Stimulated activated CD4-positive, alpha-beta T cell treated with anti-CD3 and anti-CD28 coated beads, Interleukin-2, amount 100 ng/mL, for 48 hours (primary cell): ENCODE measurements around the gene PRDM1.

Experiments used
- DNase-seq, 2 donors: peaks; one replicate each; pipeline ENCODE4 v3.0.0-alpha.2; 2020

Gene PRDM1

GRCh38 chr6:106072501-106073090, 13.5 kb upstream of the PRDM1 start:
- no peak for DNase-seq

GRCh38 chr6:106074146-106074545, 12.0 kb upstream of the PRDM1 start:
- no peak for DNase-seq

DNA sequence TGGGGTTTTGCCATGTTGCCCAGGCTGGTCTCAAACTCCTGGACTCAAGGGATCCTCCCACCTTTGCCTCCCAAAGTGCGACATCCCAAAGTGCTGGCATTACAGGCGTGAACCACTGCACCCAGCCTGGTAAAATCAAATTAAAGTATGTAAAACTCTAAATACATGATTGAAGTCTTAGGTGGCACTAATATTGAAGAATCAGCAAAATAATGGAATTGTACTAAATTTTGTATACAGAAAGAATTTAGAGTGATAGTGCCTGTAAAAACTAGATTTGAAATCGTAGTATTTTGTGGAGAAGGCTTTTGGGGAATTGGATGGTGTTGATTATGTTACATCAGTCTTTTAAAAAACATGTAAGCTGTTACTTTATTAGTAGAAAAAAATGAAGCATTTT, 10.0 kb upstream of the PRDM1 start:
- DNase-seq: no peak

DNA sequence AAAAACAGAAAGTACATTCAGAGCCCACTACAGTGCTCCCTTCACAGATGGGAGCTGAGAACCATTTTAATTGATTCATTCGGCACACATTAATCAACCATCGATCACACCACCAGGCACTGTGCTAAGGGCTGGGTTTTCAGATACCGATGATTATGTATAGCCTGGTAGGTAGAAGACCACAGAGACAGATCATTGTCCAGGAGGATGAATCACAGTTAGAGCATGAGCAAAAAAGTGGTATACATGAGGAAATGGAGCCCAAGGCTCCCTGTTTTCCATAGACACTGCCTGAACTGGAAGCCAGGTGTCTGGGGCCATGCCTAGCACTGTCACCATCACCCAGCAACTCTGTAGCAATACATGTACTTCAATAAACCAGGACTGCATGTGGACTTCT, 9.0 kb upstream of the PRDM1 start:
- no peak for DNase-seq

DNA sequence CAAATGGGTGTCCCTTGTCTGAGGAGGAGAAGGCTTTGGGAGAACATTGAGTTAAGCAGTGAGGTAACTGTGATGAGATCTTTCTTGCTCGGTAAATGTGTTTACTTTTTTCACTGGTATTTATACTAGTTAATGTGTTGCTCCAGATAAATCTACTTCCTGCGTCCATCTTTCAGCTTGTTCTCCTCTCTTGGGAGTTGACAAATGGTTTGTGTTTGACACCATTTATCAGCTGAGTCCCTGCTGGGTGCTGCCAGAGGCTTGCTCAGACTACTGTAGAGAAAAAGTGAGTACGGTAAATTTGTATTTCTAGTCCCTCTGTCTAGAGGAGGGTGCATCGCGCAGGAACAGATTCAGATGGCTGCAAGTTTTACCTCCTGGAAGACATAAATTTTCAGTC, 8.3 kb upstream of the PRDM1 start:
- no peak for DNase-seq

DNA sequence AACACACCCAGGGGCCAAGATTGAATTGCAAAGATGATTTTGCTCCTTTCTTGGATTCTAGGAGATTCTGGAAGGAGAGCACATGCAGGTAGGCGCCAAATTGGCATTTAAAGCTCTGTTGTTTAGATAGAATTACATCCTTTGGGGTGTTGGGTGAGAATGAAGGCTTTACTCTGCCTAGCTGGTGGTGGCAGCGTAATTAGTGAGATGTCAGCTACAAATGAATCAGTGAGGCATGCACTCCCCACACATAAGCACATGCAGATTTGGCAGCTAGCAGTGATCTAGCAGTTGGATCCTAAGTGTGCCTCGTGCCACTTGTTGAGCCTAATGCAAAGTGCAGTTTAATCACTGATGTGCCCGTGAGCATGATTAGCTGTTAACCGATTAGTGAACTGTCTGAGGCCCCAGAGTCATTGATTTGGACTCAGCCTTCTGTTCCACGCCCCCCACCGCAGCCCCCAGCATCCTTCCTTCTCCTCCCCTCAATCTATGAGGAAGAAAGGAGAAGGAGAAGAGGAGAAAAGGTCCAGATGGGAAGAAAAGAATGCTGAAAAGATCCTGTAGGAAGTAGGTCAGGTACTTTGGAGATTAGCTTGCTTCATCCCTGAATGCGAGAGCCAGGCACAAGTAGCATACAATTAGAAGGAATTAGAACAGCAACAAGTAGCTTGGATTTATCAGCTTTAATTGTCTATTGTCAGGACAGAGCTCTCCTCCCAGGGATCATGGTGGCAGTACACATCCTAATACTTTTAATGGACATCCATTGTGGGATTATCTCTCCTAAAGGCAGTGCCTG, 6.0 kb upstream of the PRDM1 start:
- DNase-seq: no peak

GRCh38 chr6:106080763-106081095, 5.4 kb upstream of the PRDM1 start:
- DNase-seq: no peak

GRCh38 chr6:106081715-106082114, 4.4 kb upstream of the PRDM1 start:
- no peak for DNase-seq

GRCh38 chr6:106082735-106083398, 3.3 kb upstream of the PRDM1 start:
- no peak for DNase-seq

GRCh38 chr6:106083618-106084017, 2.5 kb upstream of the PRDM1 start:
- DNase-seq: no peak

- DNase-seq: no peak
Measured at GRCh38 chr6:106084106-106084988, 1.8 kb upstream of the PRDM1 start.

DNA sequence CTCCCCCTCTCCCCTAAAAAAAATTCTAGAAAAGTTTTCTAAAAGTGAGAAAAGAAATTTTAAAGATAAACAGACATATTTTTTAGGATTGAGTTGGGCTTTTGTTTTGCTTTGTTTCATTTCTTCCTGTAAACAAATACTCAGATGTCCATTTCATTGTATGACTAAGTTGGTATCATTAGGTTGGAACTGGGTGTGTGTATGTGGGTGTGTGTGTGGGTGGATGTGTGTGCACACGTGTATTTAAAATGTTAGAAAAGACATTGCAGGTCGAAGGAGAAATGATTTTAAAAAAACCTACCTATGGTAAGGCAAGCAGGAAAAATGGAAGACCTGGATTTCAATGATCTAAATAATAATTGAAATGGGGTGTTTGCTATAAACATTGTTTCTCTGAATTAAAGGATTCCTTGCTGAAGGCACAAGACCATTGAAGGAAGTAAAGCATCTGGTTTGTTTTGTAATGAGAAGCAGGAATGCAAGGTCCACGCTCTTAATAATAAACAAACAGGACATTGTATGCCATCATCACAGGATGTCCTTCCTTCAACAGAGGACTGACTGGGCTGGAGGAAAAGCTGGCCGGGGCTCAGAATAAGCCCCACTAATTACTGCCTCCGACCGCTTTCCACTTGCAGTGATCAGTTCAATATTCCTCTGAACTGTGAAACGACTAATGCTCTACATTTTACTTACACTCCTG, 996 bp upstream of the PRDM1 start:
- no peak for DNase-seq

DNA sequence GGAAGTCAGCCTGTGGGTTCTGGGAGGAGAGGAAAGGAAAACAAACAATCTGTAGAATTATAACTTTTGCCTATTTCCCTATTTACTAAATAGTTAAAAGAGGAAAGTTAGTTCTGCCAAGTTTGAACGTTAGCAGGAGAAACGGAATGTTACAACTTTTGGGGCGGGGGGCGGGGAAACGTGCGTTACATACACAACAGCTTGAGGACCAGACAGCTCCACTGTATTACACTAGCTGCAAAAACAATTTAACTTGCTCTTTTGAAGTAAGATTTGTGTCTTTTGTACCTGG, 498 bp upstream of the PRDM1 start:
- DNase-seq: no peak

DNA sequence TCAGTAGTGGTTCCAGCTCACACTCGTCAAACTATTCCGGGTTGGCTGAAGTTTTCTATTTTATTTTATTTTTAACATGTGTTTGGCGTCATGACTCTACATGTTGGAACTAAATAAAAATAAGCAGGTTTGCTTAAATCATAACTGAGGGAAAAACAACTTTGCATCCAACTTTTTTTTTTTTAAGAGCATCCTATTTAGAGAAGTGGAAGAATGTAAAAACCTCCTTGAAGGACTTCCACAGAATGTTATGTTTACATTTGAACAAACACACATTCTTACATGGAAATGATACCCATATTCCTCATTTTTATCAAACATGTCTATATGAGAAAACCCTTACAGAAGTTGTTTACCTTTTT, 659 bp downstream of the PRDM1 start:
- DNase-seq: no peak

GRCh38 chr6:106087548-106088325, 1.6 kb downstream of the PRDM1 start:
- DNase-seq: no peak

GRCh38 chr6:106090001-106090400, 3.9 kb downstream of the PRDM1 start:
- DNase-seq: no peak

DNA sequence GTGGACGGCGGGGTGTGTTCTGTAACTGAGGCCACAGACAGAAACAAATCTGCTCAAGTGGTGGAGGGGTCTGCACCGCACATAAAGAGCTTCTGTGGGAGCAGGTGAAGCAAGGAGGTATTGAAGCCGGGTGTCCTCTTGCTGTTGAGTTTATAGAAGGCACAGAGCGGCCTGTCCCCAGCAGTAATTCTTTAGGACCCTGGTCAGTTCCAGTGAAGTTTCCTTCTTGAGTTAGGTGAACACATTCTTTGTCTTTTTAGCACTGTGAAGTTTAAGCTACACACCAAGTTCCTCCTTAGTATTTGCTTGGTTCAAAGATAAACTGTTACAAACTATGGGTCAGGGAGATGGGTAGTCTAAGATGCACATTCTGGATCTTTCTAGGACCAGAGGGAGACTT, 6.1 kb downstream of the PRDM1 start:
- no peak for DNase-seq

DNA sequence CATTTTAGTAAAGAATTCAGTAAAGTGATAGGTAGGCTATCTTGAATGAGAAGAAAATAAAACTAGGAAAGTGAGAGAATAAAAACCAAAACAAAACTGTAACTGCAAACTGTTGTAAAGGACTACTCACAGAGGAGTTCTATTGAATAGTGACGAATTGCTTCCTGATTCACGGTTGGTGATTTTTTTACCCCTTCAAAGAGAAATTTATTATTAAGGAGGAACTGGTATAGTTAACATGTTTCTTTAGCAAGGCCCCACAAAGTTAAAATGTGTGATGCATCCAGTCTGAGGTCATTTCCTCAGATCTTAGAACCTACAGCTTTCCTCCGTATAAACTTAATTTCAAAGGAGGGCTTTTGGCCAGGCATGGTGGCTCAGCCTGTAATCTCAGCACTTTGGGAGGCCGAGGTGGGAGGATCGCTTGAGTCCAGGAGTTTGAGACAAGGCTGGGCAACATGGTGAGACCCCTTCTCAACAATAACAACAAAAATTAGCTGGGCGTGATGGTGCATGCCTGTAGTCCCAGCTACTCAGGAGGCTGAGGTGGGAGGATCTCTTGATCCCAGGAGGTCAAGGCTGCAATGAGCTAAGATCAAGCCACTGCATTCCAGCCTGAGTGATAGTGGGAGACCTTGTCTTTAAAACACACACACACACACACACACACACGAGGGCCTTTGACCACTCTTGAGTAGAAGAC, 8.3 kb downstream of the PRDM1 start:
- DNase-seq: no peak

DNA sequence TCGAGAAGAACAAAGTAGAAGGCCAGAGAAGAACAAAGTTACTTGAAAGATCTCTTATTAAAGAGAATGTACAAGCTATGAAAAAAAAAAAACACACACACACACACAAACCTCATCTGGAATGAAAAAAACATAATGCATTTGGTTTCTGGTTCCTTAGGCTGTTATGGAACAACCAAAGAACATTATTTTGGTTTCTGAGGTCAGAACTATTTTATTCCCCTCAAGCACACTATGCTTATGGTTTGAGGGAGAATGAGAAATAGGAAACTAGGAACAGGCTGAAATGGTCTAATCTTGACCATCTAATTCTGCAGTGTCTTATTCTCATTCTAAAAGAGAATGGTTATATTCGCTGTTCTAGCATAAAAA, 8.8 kb downstream of the PRDM1 start:
- no peak for DNase-seq

GRCh38 chr6:106097411-106098231, 11.5 kb downstream of the PRDM1 start:
- DNase-seq: no peak
